IMR-90 (cell line): ENCODE results near the gene C15orf39. TPM values are rescaled to one million over a fixed set of nuclear protein-coding genes. Genes with fewer than 3 reads are reported as not detected.

Experiments
- ATAC-seq: fragments of 200-7000 bp; cut with Tn5 transposase; 2 replicates; pipeline ENCODE4 v1.9.1; 2020; ENCODE audit warnings: low read depth, mild to moderate bottlenecking, moderate library complexity
- BruUV-seq: library from RNA; stranded (reverse); fragments of 400-500 nt; replicated peaks from 2 replicates; lab custom pipeline; 2021; lab: Mats Ljungman, UMichigan
- CTCF ChIA-PET: fragments of 300-600 bp; formaldehyde crosslinking; extraction: SDS; loops from one replicate; lab custom pipeline; 2021; ENCODE audit warnings: antibody characterized with exemption; lab: Yijun Ruan, JAX
- POLR2A ChIA-PET: fragments of 300-600 bp; sonication (Branson Sonifier 250); formaldehyde crosslinking; loops from one replicate; lab custom pipeline; 2022; ENCODE audit warnings: antibody characterized with exemption; ENCODE audit not compliant: unreplicated experiment; lab: Charles Lee
- DNase-seq: peaks from one replicate; pipeline ENCODE4 v3.0.0; 2013
- H2AFZ ChIP-seq: replicated peaks from 2 replicates; pipeline ENCODE3; 2013; ENCODE audit warnings: low read length, mild to moderate bottlenecking; ENCODE audit not compliant: poor library complexity
- H2AK5ac ChIP-seq: 2 replicates; pipeline ENCODE4 v1.6.1; 2013; ENCODE audit warnings: low read depth, low read length, inconsistent platforms
- H2AK9ac ChIP-seq: replicated peaks from 2 replicates; pipeline ENCODE3; 2013; ENCODE audit warnings: mild to moderate bottlenecking, low read depth, low read length, moderate library complexity; ENCODE audit not compliant: poor library complexity
- H2BK120ac ChIP-seq: 2 replicates; pipeline ENCODE4 v1.6.1; 2013; ENCODE audit warnings: low read depth, low read length, inconsistent platforms
- H2BK15ac ChIP-seq: 3 replicates; pipeline ENCODE4 v1.6.1; 2013; ENCODE audit warnings: low read depth, low read length, inconsistent platforms
- H2BK20ac ChIP-seq: 2 replicates; pipeline ENCODE4 v1.6.1; 2013; ENCODE audit warnings: low read depth, mild to moderate bottlenecking, inconsistent platforms, low read length, moderate library complexity
- H2BK5ac ChIP-seq: 2 replicates; pipeline ENCODE4 v1.6.1; 2013; ENCODE audit warnings: mild to moderate bottlenecking, low read depth, low read length, inconsistent platforms; ENCODE audit not compliant: poor library complexity, severe bottlenecking
- H3K14ac ChIP-seq: replicated peaks from 2 replicates; pipeline ENCODE4 v1.6.1; 2013; ENCODE audit warnings: low read depth, low read length, inconsistent platforms
- H3K18ac ChIP-seq: 2 replicates; pipeline ENCODE4 v1.6.1; 2013; ENCODE audit warnings: low read depth, low read length, control low read depth
- H3K23ac ChIP-seq: 2 replicates; pipeline ENCODE4 v1.6.1; 2013; ENCODE audit warnings: low read depth, low read length, inconsistent platforms
- H3K27ac ChIP-seq: 2 replicates; pipeline ENCODE4 v1.5.1; 2013; ENCODE audit warnings: mild to moderate bottlenecking, control low read depth, low read length; ENCODE audit not compliant: insufficient read depth
- H3K27me3 ChIP-seq: 2 replicates; pipeline ENCODE4 v1.6.1; 2013; ENCODE audit warnings: low read length; ENCODE audit not compliant: control insufficient read depth, insufficient read depth
- H3K36me3 ChIP-seq: 2 replicates; pipeline ENCODE4 v1.6.1; 2013; ENCODE audit warnings: low read length, mixed read lengths; ENCODE audit not compliant: control insufficient read depth, insufficient read depth
- H3K4ac ChIP-seq: 2 replicates; pipeline ENCODE4 v1.6.1; 2013; ENCODE audit warnings: low read depth, low read length, inconsistent platforms
- H3K4me1 ChIP-seq: 2 replicates; pipeline ENCODE4 v1.6.1; 2013; ENCODE audit warnings: low read length, mixed read lengths; ENCODE audit not compliant: control insufficient read depth, insufficient read depth
- H3K4me2 ChIP-seq: 2 replicates; pipeline ENCODE4 v1.6.1; 2013; ENCODE audit warnings: low read depth, mild to moderate bottlenecking, control low read depth, low read length, moderate library complexity
- H3K4me3 ChIP-seq: 2 replicates; pipeline ENCODE4 v1.5.1; 2013; ENCODE audit warnings: low read depth, mild to moderate bottlenecking, control low read depth, low read length, moderate library complexity; ENCODE audit not compliant: insufficient read depth
- H3K56ac ChIP-seq: 2 replicates; pipeline ENCODE4 v1.6.1; 2013; ENCODE audit warnings: low read length, inconsistent platforms; ENCODE audit not compliant: insufficient read depth; ENCODE audit errors: extremely low read depth
- H3K79me1 ChIP-seq, 2 experiments: 2 replicates each; pipeline ENCODE4 v1.6.1; 2013; ENCODE audit warnings: low read length in 2 of 2, inconsistent platforms in 1 of 2, low read depth in 1 of 2
- H3K9ac ChIP-seq: 2 replicates; pipeline ENCODE4 v1.6.1; 2013; ENCODE audit warnings: low read depth, low read length, control low read depth
- H3K9me1 ChIP-seq: 2 replicates; pipeline ENCODE4 v1.6.1; 2013; ENCODE audit warnings: low read length, inconsistent platforms; ENCODE audit not compliant: insufficient read depth
- H3K9me3 ChIP-seq: 2 replicates; pipeline ENCODE4 v1.6.1; 2013; ENCODE audit warnings: low read length; ENCODE audit not compliant: control insufficient read depth, insufficient read depth
- H4K20me1 ChIP-seq: 2 replicates; pipeline ENCODE4 v1.6.1; 2013; ENCODE audit warnings: low read length, inconsistent platforms; ENCODE audit not compliant: insufficient read depth
- H4K5ac ChIP-seq: 2 replicates; pipeline ENCODE4 v1.6.1; 2013; ENCODE audit warnings: mild to moderate bottlenecking, low read depth, low read length, control low read depth
- H4K8ac ChIP-seq, 2 experiments: 2 replicates each; pipeline ENCODE4 v1.6.1; 2013; ENCODE audit warnings: low read depth in 2 of 2, low read length in 2 of 2, control low read depth in 1 of 2, inconsistent platforms in 1 of 2
- H4K91ac ChIP-seq: 2 replicates; pipeline ENCODE4 v1.6.1; 2013; ENCODE audit warnings: low read depth, low read length, inconsistent platforms; ENCODE audit not compliant: insufficient read depth
- CHD1 ChIP-seq: IDR thresholded peaks from 2 replicates; pipeline ENCODE4 v1.6.1; 2012; ENCODE audit warnings: low read depth, low read length, improper control_type of control experiment
- CTCF ChIP-seq: conservative IDR thresholded peaks from 2 replicates; pipeline ENCODE4 v1.5.1; 2012; ENCODE audit warnings: mild to moderate bottlenecking, low read depth, low read length, improper control_type of control experiment
- POLR2A ChIP-seq: IDR thresholded peaks from 2 replicates; pipeline ENCODE4 v1.6.1; 2012; ENCODE audit warnings: mild to moderate bottlenecking, low read depth, low read length
- SMC3 ChIP-seq: fragments of 150-350 bp; IDR thresholded peaks from 2 replicates; pipeline ENCODE4 v1.6.1; 2016; ENCODE audit warnings: low read depth, mild to moderate bottlenecking, antibody characterized with exemption, low read length, moderate library complexity
- USF2 ChIP-seq: fragments of 150-350 bp; IDR thresholded peaks from 2 replicates; pipeline ENCODE4 v1.6.1; 2017; ENCODE audit warnings: mild to moderate bottlenecking, antibody characterized with exemption, low read length, low read depth
- WGBS, 2 experiments: methylation state at CpG; one replicate each; pipeline versions ENCODE4 v1.1.5 to v1.1.7; 2013; ENCODE audit warnings: missing lambda C conversion rate in 2 of 2; ENCODE audit not compliant: insufficient read length in 1 of 2; ENCODE audit errors: extremely low coverage in 2 of 2; 5-methylcytosine and 5-hydroxymethylcytosine counted together
- dilution Hi-C: fragments of 300-500 bp; cut with HindIII; formaldehyde crosslinking; loops from one replicate; pipeline ENCODE4 v1.14.3; 2018; ENCODE audit warnings: low sequenced_read_pairs; ENCODE audit not compliant: unreplicated experiment
- in situ Hi-C: fragments of 300-500 bp; cut with MboI; formaldehyde crosslinking; loops from 3 replicates; pipeline ENCODE4 v1.14.3; 2019; ENCODE audit warnings: low sequenced_read_pairs, inconsistent platforms, mixed read lengths
- intact Hi-C: fragments of 100-400 bp; cut with micrococcal nuclease; formaldehyde crosslinking; loops from 2 replicates; pipeline ENCODE4 v1.10.0; 2022
- polyA plus RNA-seq, 3 experiments: library from polyadenylated mRNA; depleted of rRNA; stranded (reverse); fragments of >200 nt; gene quantifications; 2 replicates each; pipeline ENCODE4 v1.2.3, GENCODE V29; 2012; ENCODE audit warnings: low replicate concordance in 1 of 3
- total RNA-seq: library from RNA; depleted of rRNA; stranded (reverse); fragments of >200 nt; gene quantifications from 2 replicates; pipeline ENCODE4 v1.2.3, GENCODE V29; 2012

Gene C15orf39
- total and polyA plus RNA-seq, 2 of the 4 experiments (the other 2 are of a cell fraction) = 1.3 to 5.7 TPM

- no peak for TF ChIP-seq USF2
- TF ChIP-seq CHD1 = no peak
- no peak for TF ChIP-seq SMC3
- TF ChIP-seq CTCF = no peak
- TF ChIP-seq POLR2A = no peak
- no peak overlapping the region for H3K14ac ChIP-seq
- H3K36me3 ChIP-seq = no peaks in the 10 kb centered on the region
- H3K79me1 ChIP-seq = no peaks in the 10 kb centered on the region
- no peak overlapping the region for H3K27ac ChIP-seq
- no peak overlapping the region for H4K8ac ChIP-seq
- H3K4me2 ChIP-seq = no peak overlapping the region
- H3K27me3 ChIP-seq = peaks cover 36% of the 10 kb centered on the region
- no peak overlapping the region for H4K91ac ChIP-seq
- no peak overlapping the region for H2AK9ac ChIP-seq
- no peaks in the 10 kb centered on the region for H3K4me1 ChIP-seq
- H2AFZ ChIP-seq = no peak overlapping the region
- H3K23ac ChIP-seq = no peak overlapping the region
- intact Hi-C loops = no loop called here
- no peaks in the 10 kb centered on the region for H3K9me3 ChIP-seq
- no peak overlapping the region for H3K18ac ChIP-seq
- in situ Hi-C loops = no loop called here
- H2AK5ac ChIP-seq = no peak overlapping the region
- 90% methylated on average over 2 of the region's 6 CpGs; no CpG with 5 or more reads in 1 of the 2 experiments for WGBS, 2 experiments
- H4K5ac ChIP-seq = no peak overlapping the region
- no peak overlapping the region for H3K9ac ChIP-seq
- H2BK15ac ChIP-seq = no peak overlapping the region
- BruUV-seq = no TSS peak
- H2BK5ac ChIP-seq = no peak overlapping the region
- ChIA-PET POLR2A (no interaction called here), CTCF (no interaction called here)
- no peaks in the 10 kb centered on the region for H4K20me1 ChIP-seq
- DNase-seq (no peak), ATAC-seq (no peak)
- H2BK120ac ChIP-seq = no peak overlapping the region
- no peak overlapping the region for H3K4ac ChIP-seq
- no peaks in the 10 kb centered on the region for H3K9me1 ChIP-seq
- H3K4me3 ChIP-seq = no peak overlapping the region
- H3K56ac ChIP-seq = no peak overlapping the region
- H2BK20ac ChIP-seq = no peak overlapping the region
- dilution Hi-C loops = no loop called here
Measured at GRCh38 chr15:75223688-75224087, 22.0 kb downstream of the C15orf39 start.
